Measurements from ENCODE around the gene MAP2K7. TPM values are rescaled to one million over a fixed set of nuclear protein-coding genes. Genes with fewer than 3 reads are reported as not detected.

Gene MAP2K7
- total RNA-seq, 1 experiment from 2014 or later, result 59.1 TPM

DNA sequence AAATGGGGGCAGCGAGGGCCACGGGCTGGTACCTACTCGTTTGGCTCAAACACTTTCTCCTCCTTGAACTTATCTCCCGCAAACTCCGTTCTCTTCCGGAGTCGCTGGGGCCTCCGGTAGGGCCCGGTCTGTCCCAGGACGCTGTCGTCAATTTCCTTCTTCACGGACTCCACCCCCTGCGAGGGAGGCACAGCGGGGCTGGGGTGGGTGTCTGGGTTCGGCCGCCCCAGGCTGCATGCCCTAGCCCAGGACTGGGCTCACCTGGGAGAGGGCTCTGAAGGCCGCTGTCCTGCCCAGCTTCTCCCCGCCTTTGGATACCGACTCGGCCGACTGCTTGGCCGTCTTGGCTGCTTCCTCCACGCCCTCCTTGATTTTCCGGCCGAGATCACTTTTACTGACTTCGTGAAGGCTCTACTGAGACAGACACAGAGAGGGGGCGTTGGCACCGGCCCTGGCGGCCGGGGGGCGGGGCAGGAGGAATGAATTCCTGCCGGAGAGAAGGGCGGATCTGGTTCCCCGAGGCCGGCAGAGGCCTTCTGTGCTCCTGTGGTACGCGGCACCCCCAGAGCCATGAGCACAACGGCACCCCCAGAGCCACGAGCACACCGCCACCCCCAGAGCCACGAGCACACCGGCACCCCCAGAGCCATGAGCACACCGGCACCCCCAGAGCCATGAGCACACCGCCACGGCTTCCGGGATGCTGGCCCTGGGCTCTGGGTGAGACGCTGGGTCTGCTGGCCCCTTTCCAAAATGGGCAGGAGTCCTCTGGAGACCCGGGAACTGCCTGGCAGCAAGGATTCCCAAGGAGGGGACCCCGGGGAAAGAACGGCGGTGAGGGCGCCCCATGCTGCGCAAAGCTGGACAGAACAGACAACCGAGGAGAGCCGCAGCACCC lies 30.4 kb downstream of the MAP2K7 start:
- ChIA-PET CTCF (no interaction called here), POLR2A (no interaction called here), RAD21 (ENCODE audit: low non-redundant PET in 1 of 2, low total read pairs in 2 of 2, uncharacterized antibody in 2 of 2, unreplicated experiment in 2 of 2) (no interaction called here)
- H3K27me3 ChIP-seq (ENCODE audit: insufficient read depth, low read length), result no peaks in the 10 kb centered on the region
- peaks cover 12 to 20% of the 10 kb centered on the region in 2 experiments for H3K4me1 ChIP-seq (ENCODE audit: control insufficient read depth in 1 of 2, insufficient read depth in 2 of 2, low read length in 2 of 2)
- no peak overlapping the region for H3K4me3 ChIP-seq (replicated peaks in 1 of 2; ENCODE audit: low read depth in 1 of 2, low read length in 2 of 2)
- H3K27ac ChIP-seq (ENCODE audit: low read depth, low read length), result no peak overlapping the region
- no TSS peak for BruUV-seq (replicated peaks)
- H3K9me2 ChIP-seq (ENCODE audit: insufficient read depth), result no peaks in the 10 kb centered on the region
- no peak overlapping the region for H3K9ac ChIP-seq (ENCODE audit: low read length)
- no peak for ATAC-seq
- H3K9me3 ChIP-seq (ENCODE audit: control insufficient read depth in 1 of 2, insufficient read depth in 1 of 2, low read depth in 1 of 2, low read length in 2 of 2), result no peaks in the 10 kb centered on the region
- H3K79me2 ChIP-seq (ENCODE audit: insufficient read depth, low read length), result peaks cover 11% of the 10 kb centered on the region
- no peaks in the 10 kb centered on the region for H4K20me1 ChIP-seq (ENCODE audit: insufficient read depth)
- no peak overlapping the region for H3K4me2 ChIP-seq (ENCODE audit: low read length)
- peaks cover 39 to 46% of the 10 kb centered on the region in 2 experiments for H3K36me3 ChIP-seq (ENCODE audit: control insufficient read depth in 1 of 2, insufficient read depth in 2 of 2, low read length in 2 of 2)
- no peak overlapping the region for H2AFZ ChIP-seq (ENCODE audit: low read depth, low read length, poor library complexity, severe bottlenecking)
- no peak for DNase-seq (ENCODE audit: low read depth, low spot score)
- TF ChIP-seq, protein P1, sequence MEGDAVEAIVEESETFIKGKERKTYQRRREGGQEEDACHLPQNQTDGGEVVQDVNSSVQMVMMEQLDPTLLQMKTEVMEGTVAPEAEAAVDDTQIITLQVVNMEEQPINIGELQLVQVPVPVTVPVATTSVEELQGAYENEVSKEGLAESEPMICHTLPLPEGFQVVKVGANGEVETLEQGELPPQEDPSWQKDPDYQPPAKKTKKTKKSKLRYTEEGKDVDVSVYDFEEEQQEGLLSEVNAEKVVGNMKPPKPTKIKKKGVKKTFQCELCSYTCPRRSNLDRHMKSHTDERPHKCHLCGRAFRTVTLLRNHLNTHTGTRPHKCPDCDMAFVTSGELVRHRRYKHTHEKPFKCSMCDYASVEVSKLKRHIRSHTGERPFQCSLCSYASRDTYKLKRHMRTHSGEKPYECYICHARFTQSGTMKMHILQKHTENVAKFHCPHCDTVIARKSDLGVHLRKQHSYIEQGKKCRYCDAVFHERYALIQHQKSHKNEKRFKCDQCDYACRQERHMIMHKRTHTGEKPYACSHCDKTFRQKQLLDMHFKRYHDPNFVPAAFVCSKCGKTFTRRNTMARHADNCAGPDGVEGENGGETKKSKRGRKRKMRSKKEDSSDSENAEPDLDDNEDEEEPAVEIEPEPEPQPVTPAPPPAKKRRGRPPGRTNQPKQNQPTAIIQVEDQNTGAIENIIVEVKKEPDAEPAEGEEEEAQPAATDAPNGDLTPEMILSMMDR (IDR thresholded peaks at IDR 0.05 in 2 of 3, conservative IDR thresholded peaks at IDR 0.05 in 1 of 3; ENCODE audit: borderline replicate concordance in 1 of 3, insufficient read depth in 1 of 3, low read depth in 2 of 3, low read length in 2 of 3), result 0 out of 6 replicates have a peak, but pooled peaks of 1 of the 3 experiments have one; percentile 3
- TF ChIP-seq, protein P2, sequence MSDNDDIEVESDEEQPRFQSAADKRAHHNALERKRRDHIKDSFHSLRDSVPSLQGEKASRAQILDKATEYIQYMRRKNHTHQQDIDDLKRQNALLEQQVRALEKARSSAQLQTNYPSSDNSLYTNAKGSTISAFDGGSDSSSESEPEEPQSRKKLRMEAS (IDR thresholded peaks at IDR 0.05), result no peak
- intact Hi-C loops (cut with micrococcal nuclease), result no loop called here

DNA sequence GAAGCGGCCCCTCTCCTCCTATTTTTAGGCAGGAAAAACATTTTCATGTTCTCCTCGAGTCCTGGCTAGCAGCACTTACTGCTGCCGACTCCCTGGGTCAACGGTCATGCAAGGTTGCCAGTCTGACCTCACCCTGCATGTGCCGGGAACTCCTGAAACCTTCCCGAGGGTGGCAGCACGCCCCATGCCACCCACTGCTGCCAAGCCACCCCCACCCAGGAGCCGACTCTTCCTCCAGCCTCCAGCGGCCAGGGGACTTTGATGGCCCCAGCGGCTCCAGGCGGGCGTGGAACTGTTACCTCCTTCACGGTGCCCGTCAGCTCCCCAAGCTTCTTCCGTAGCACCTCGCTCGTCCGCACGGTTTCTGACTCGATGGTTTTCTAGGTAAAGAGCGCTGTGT lies 31.1 kb downstream of the MAP2K7 start:
- no peak overlapping the region for H2AFZ ChIP-seq (ENCODE audit: low read depth, low read length, poor library complexity, severe bottlenecking)
- no TSS peak for BruUV-seq (replicated peaks)
- DNase-seq (ENCODE audit: low read depth, low spot score) (no peak), ATAC-seq (no peak)
- H3K27me3 ChIP-seq (ENCODE audit: insufficient read depth, low read length), result no peaks in the 10 kb centered on the region
- no peaks in the 10 kb centered on the region for H3K9me3 ChIP-seq (ENCODE audit: control insufficient read depth in 1 of 2, insufficient read depth in 1 of 2, low read depth in 1 of 2, low read length in 2 of 2)
- peaks cover 5 to 13% of the 10 kb centered on the region in 2 experiments for H3K4me1 ChIP-seq (ENCODE audit: control insufficient read depth in 1 of 2, insufficient read depth in 2 of 2, low read length in 2 of 2)
- POLR2A ChIA-PET, result no interaction called here
- no peak overlapping the region for H3K4me3 ChIP-seq (replicated peaks in 1 of 2; ENCODE audit: low read depth in 1 of 2, low read length in 2 of 2)
- peaks cover 13% of the 10 kb centered on the region for H3K79me2 ChIP-seq (ENCODE audit: insufficient read depth, low read length)
- no peak overlapping the region for H3K4me2 ChIP-seq (ENCODE audit: low read length)
- H3K9me2 ChIP-seq (ENCODE audit: insufficient read depth), result no peaks in the 10 kb centered on the region
- peaks cover 39 to 47% of the 10 kb centered on the region in 2 experiments for H3K36me3 ChIP-seq (ENCODE audit: control insufficient read depth in 1 of 2, insufficient read depth in 2 of 2, low read length in 2 of 2)
- RAD21 ChIA-PET (ENCODE audit: low non-redundant PET in 1 of 2, low total read pairs in 2 of 2, uncharacterized antibody in 2 of 2, unreplicated experiment in 2 of 2), result no interaction called here
- CTCF ChIA-PET, result no interaction called here
- intact Hi-C loops (cut with micrococcal nuclease), result no loop called here
- H3K27ac ChIP-seq (ENCODE audit: low read depth, low read length), result no peak overlapping the region
- H3K9ac ChIP-seq (ENCODE audit: low read length), result no peak overlapping the region
- H4K20me1 ChIP-seq (ENCODE audit: insufficient read depth), result no peaks in the 10 kb centered on the region
- TF ChIP-seq SIN3A (IDR thresholded peaks at IDR 0.05; ENCODE audit: low read depth) (no peak), TCF7L2 (IDR thresholded peaks at IDR 0.05; ENCODE audit: borderline replicate concordance, extremely low read depth, insufficient read depth, insufficient read length) (no peak), EZH2 (IDR thresholded peaks at IDR 0.05) (no peak), POLR2AphosphoS5 (IDR thresholded peaks at IDR 0.05; ENCODE audit: low read depth, low read length) (no peak), POLR2A (IDR thresholded peaks at IDR 0.05; ENCODE audit: borderline replicate concordance, extremely low read depth, insufficient read depth, insufficient read length) (no peak), SP1 (IDR thresholded peaks at IDR 0.05; ENCODE audit: low read depth) (no peak), ZNF274 (IDR thresholded peaks at IDR 0.05; ENCODE audit: low read depth, low read length) (no peak)
- TF ChIP-seq, protein P1 (IDR thresholded peaks at IDR 0.05 in 2 of 3, conservative IDR thresholded peaks at IDR 0.05 in 1 of 3; ENCODE audit: borderline replicate concordance in 1 of 3, insufficient read depth in 1 of 3, low read depth in 2 of 3, low read length in 2 of 3), result no peak
- TF ChIP-seq, protein P2 (IDR thresholded peaks at IDR 0.05), result no peak
- TF ChIP-seq, protein P3, sequence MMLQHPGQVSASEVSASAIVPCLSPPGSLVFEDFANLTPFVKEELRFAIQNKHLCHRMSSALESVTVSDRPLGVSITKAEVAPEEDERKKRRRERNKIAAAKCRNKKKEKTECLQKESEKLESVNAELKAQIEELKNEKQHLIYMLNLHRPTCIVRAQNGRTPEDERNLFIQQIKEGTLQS (IDR thresholded peaks at IDR 0.05), result no peak

All from HCT116 (cell line).